SK-N-SH (cell line): Measurements from ENCODE around the gene AOAH. TPM values are rescaled to one million over a fixed set of nuclear protein-coding genes. Genes with fewer than 3 reads are reported as not detected.

ENCODE experiments used
- CTCF ChIA-PET: fragments of 300-600, 350-600 bp; formaldehyde crosslinking; extraction: SDS; loops from one replicate; lab custom pipeline; 2021; lab: Yijun Ruan, JAX
- POLR2A ChIA-PET: fragments of 350-600 bp; sonication (Branson Sonifier 250); formaldehyde crosslinking; extraction: SDS; loops from one replicate; lab custom pipeline; 2020; ENCODE audit warnings: antibody characterized with exemption, inconsistent platforms; lab: Yijun Ruan, JAX
- DNase-seq: peaks from one replicate; pipeline ENCODE4 v3.0.0; 2012
- H2AFZ ChIP-seq: fragments of 200-600 bp; sonication (generic); 2 replicates; pipeline ENCODE4 v1.8.1; 2016; ENCODE audit warnings: antibody characterized with exemption, mild to moderate bottlenecking, low read depth
- H3F3A ChIP-seq: fragments of 200-600 bp; sonication (generic); replicated peaks from 2 replicates; pipeline ENCODE3; 2016; ENCODE audit warnings: antibody characterized with exemption, mild to moderate bottlenecking; ENCODE audit not compliant: insufficient read depth
- H3K27ac ChIP-seq, 2 experiments: fragments of 200-500 bp in 1 of 2; fragments of 200-600 bp in 1 of 2; sonication (Bioruptor generic) in 1 of 2; sonication (generic), shearing (Covaris generic) in 1 of 2; 2 replicates each; pipeline versions ENCODE4 v1.5.1 to v1.6.1; 2014 to 2016; ENCODE audit warnings: low read depth in 2 of 2, inconsistent platforms in 1 of 2, low read length in 1 of 2, mild to moderate bottlenecking in 1 of 2, mixed read lengths in 1 of 2
- H3K27me3 ChIP-seq: fragments of 200-600 bp; sonication (generic), shearing (Covaris generic); 2 replicates; pipeline ENCODE4 v1.6.1; 2016; ENCODE audit warnings: mixed run types; ENCODE audit not compliant: insufficient read depth
- H3K36me3 ChIP-seq, 2 experiments: fragments of 200-500 bp in 1 of 2; fragments of 200-600 bp in 1 of 2; sonication (Bioruptor generic) in 1 of 2; sonication (generic) in 1 of 2; replicated peaks in 1 of 2; 2 replicates each; pipeline versions ENCODE3 to v1.5.1; 2014 to 2016; ENCODE audit warnings: low read length in 1 of 2, mild to moderate bottlenecking in 1 of 2; ENCODE audit not compliant: insufficient read depth in 2 of 2, control insufficient read depth in 1 of 2
- H3K4me1 ChIP-seq, 2 experiments: fragments of 200-500 bp in 1 of 2; fragments of 200-600 bp in 1 of 2; sonication (Bioruptor generic) in 1 of 2; sonication (generic), shearing (Covaris generic) in 1 of 2; 2 replicates each; pipeline versions ENCODE4 v1.5.1 to v1.6.1; 2014 to 2016; ENCODE audit warnings: low read depth in 1 of 2, low read length in 1 of 2, mixed run types in 1 of 2; ENCODE audit not compliant: insufficient read depth in 2 of 2, control insufficient read depth in 1 of 2
- H3K4me2 ChIP-seq: fragments of 200-600 bp; sonication (generic), shearing (Covaris generic); 2 replicates; pipeline ENCODE4 v1.6.1; 2017; ENCODE audit warnings: mixed run types
- H3K4me3 ChIP-seq, 2 experiments: fragments of 200-500 bp in 1 of 2; fragments of 200-600 bp in 1 of 2; sonication (Bioruptor generic) in 1 of 2; sonication (generic), shearing (Covaris generic) in 1 of 2; 2 replicates each; pipeline versions ENCODE4 v1.5.1 to v1.8.1; 2014 to 2016; ENCODE audit warnings: low read depth in 2 of 2, inconsistent platforms in 1 of 2, low read length in 1 of 2, mild to moderate bottlenecking in 1 of 2, mixed read lengths in 1 of 2, moderate library complexity in 1 of 2
- H3K79me2 ChIP-seq: fragments of 200-600 bp; sonication (generic); 2 replicates; pipeline ENCODE4 v1.8.1; 2017; ENCODE audit warnings: mild to moderate bottlenecking; ENCODE audit not compliant: insufficient read depth
- H3K9ac ChIP-seq: fragments of 200-600 bp; sonication (generic); 2 replicates; pipeline ENCODE4 v1.6.1; 2017; ENCODE audit warnings: mixed run types
- H3K9me2 ChIP-seq: fragments of 200-600 bp; sonication (generic); 2 replicates; pipeline ENCODE4 v1.6.1; 2017; ENCODE audit warnings: mixed run types
- H3K9me3 ChIP-seq: fragments of 200-600 bp; sonication (generic); 2 replicates; pipeline ENCODE4 v1.6.1; 2017; ENCODE audit warnings: mixed run types, mild to moderate bottlenecking, moderate library complexity
- H4K20me1 ChIP-seq: fragments of 200-600 bp; sonication (generic); 2 replicates; pipeline ENCODE4 v1.6.1; 2017; ENCODE audit warnings: mild to moderate bottlenecking, mixed run types; ENCODE audit not compliant: insufficient read depth
- CHD2 ChIP-seq: fragments of 150-350 bp; IDR thresholded peaks from 2 replicates; pipeline ENCODE4 v1.6.1; 2018; ENCODE audit warnings: low read length; ENCODE audit not compliant: partially characterized antibody
- ELF1 ChIP-seq: IDR thresholded peaks from 2 replicates; pipeline ENCODE4 v1.4.0; 2012
- IRF3 ChIP-seq: fragments of 150-350 bp; IDR thresholded peaks from 2 replicates; pipeline ENCODE4 v1.6.1; 2016; ENCODE audit warnings: mild to moderate bottlenecking, low read depth, low read length
- JUND ChIP-seq: IDR thresholded peaks from 2 replicates; pipeline ENCODE4 v1.4.0; 2012
- MAX ChIP-seq: IDR thresholded peaks from 2 replicates; pipeline ENCODE4 v1.4.0; 2012; ENCODE audit warnings: low read depth
- MXI1 ChIP-seq: IDR thresholded peaks from 2 replicates; pipeline ENCODE4 v1.6.1; 2012; ENCODE audit warnings: mild to moderate bottlenecking, low read depth, low read length, improper control_type of control experiment
- NFIC ChIP-seq: IDR thresholded peaks from 2 replicates; pipeline ENCODE4 v1.4.0; 2012; ENCODE audit warnings: borderline replicate concordance
- NRF1 ChIP-seq: IDR thresholded peaks from 2 replicates; pipeline ENCODE4 v1.6.1; 2012; ENCODE audit warnings: low read depth, mild to moderate bottlenecking, low read length
- PBX3 ChIP-seq: IDR thresholded peaks from 2 replicates; pipeline ENCODE4; 2012
- RAD21 ChIP-seq: IDR thresholded peaks from 2 replicates; pipeline ENCODE4 v1.6.1; 2012; ENCODE audit warnings: mild to moderate bottlenecking, low read length
- RFX5 ChIP-seq: IDR thresholded peaks from 2 replicates; pipeline ENCODE4 v1.6.1; 2012; ENCODE audit warnings: mild to moderate bottlenecking, improper control_type of control experiment, low read length
- RXRA ChIP-seq: IDR thresholded peaks from 2 replicates; pipeline ENCODE4 v1.4.0; 2012; ENCODE audit warnings: low read depth, mild to moderate bottlenecking, borderline replicate concordance
- SMC3 ChIP-seq: IDR thresholded peaks from 2 replicates; pipeline ENCODE4 v1.6.1; 2012; ENCODE audit warnings: low read depth, low read length, improper control_type of control experiment
- TAF1 ChIP-seq: IDR thresholded peaks from 2 replicates; pipeline ENCODE4 v1.6.1; 2012; ENCODE audit warnings: low read depth, mild to moderate bottlenecking, low read length, moderate library complexity, borderline replicate concordance
- TCF12 ChIP-seq: IDR thresholded peaks from 2 replicates; pipeline ENCODE4 v1.4.0; 2012
- TEAD4 ChIP-seq: IDR thresholded peaks from 2 replicates; pipeline ENCODE4 v1.4.0; 2012; ENCODE audit warnings: mild to moderate bottlenecking, borderline replicate concordance; ENCODE audit not compliant: insufficient read depth
- USF2 ChIP-seq: fragments of 150-350 bp; IDR thresholded peaks from 2 replicates; pipeline ENCODE4 v1.6.1; 2017; ENCODE audit warnings: antibody characterized with exemption, low read length, low read depth, borderline replicate concordance
- YY1 ChIP-seq: IDR thresholded peaks from 2 replicates; pipeline ENCODE4 v1.4.0; 2012; ENCODE audit warnings: low read depth, mild to moderate bottlenecking
- WGBS: methylation state at CpG from one replicate; pipeline ENCODE4 v1.1.6; 2017; ENCODE audit warnings: low lambda C conversion rate; 5-methylcytosine and 5-hydroxymethylcytosine counted together
- polyA plus RNA-seq, 3 experiments: library from polyadenylated mRNA; depleted of rRNA; stranded (reverse); fragments of >200 nt; gene quantifications; 2 replicates each; pipeline ENCODE4 v1.2.3, GENCODE V29; 2012
- TF ChIP-seq, protein P1 (sequence below): IDR thresholded peaks from 2 replicates; pipeline ENCODE4 v1.4.0; 2012; ENCODE audit warnings: low read depth, borderline replicate concordance

AOAH gene
- polyA plus RNA-seq, 1 of the 3 experiments (the other 2 are of a cell fraction) = not detected

- TF ChIP-seq RXRA (no peak; the same call in 1 of the 2 replicates), NFIC (peak; percentile 37; the same call in 1 of the 2 replicates), RFX5 (no peak), IRF3 (no peak), TEAD4 (peak; percentile 82), TAF1 (no peak), MAX (peak; percentile 47), SMC3 (no peak), CHD2 (no peak), YY1 (no peak), TCF12 (peak; percentile 88), PBX3 (peak; percentile 94)
These were observed 197.3 kb downstream of the AOAH start (continued) for GRCh38 chr7:36526863-36527548.

GRCh38 chr7:36523371-36524101, 200.8 kb downstream of the AOAH start:
- Histone ChIP-seq H3K27me3 (no peaks in the 10 kb centered on the region), H3K27ac (no peak overlapping the region), H3K9me3 (no peaks in the 10 kb centered on the region), H2AFZ (no peak overlapping the region), H3K9ac (no peak overlapping the region), H3K9me2 (no peaks in the 10 kb centered on the region), H3K36me3 (no peaks in the 10 kb centered on the region), H3K4me1 (peaks cover 3 to 14% of the 10 kb centered on the region in 2 experiments; a peak in 3 of 4 replicates), H3K4me2 (no peak overlapping the region), H3K4me3 (no peak overlapping the region), H4K20me1 (no peaks in the 10 kb centered on the region), H3F3A (peaks cover 14% of the 10 kb centered on the region), H3K79me2 (no peaks in the 10 kb centered on the region)
- no peak for TF ChIP-seq IRF3
- TF ChIP-seq USF2 = no peak
- TF ChIP-seq YY1 = no peak
- no peak for TF ChIP-seq NRF1
- no peak for TF ChIP-seq JUND
- no peak for TF ChIP-seq ELF1
- TF ChIP-seq MXI1 = no peak
- no peak for TF ChIP-seq TAF1
- TF ChIP-seq RFX5 = no peak
- TF ChIP-seq RAD21 = no peak
- TF ChIP-seq, protein P1, sequence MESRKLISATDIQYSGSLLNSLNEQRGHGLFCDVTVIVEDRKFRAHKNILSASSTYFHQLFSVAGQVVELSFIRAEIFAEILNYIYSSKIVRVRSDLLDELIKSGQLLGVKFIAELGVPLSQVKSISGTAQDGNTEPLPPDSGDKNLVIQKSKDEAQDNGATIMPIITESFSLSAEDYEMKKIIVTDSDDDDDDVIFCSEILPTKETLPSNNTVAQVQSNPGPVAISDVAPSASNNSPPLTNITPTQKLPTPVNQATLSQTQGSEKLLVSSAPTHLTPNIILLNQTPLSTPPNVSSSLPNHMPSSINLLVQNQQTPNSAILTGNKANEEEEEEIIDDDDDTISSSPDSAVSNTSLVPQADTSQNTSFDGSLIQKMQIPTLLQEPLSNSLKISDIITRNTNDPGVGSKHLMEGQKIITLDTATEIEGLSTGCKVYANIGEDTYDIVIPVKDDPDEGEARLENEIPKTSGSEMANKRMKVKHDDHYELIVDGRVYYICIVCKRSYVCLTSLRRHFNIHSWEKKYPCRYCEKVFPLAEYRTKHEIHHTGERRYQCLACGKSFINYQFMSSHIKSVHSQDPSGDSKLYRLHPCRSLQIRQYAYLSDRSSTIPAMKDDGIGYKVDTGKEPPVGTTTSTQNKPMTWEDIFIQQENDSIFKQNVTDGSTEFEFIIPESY = no peak
- POLR2A ChIA-PET = no interaction called here
- DNase-seq = no peak
- 80% methylated on average over 6 of the region's 6 CpGs for WGBS
- CTCF ChIA-PET = interaction anchor here (0.9 to 1.8 kb wide), 4 partner anchors 13 to 658 kb away, joined by 3 to 7 read pairs (median 3); no protein-coding TSS in a partner anchor
